Mucosa of rectum (tissue), 2 donors: ENCODE data around the gene CD74.

ENCODE experiments used
- H3K27ac ChIP-seq, 2 donors: one replicate each; pipeline ENCODE4 v1.7.0; 2013; ENCODE audit warnings: inconsistent platforms in 2 of 2, low read depth in 2 of 2, low read length in 2 of 2
- H3K27me3 ChIP-seq, 2 donors: one replicate each; pipeline ENCODE4 v1.7.0; 2013; ENCODE audit warnings: low read length in 2 of 2; ENCODE audit not compliant: control insufficient read depth in 2 of 2, insufficient read depth in 2 of 2
- H3K36me3 ChIP-seq, 2 donors: one replicate each; pipeline ENCODE4 v1.7.0; 2013; ENCODE audit warnings: low read length in 2 of 2; ENCODE audit not compliant: control insufficient read depth in 2 of 2, insufficient read depth in 2 of 2
- H3K4me1 ChIP-seq, 2 donors: one replicate each; pipeline ENCODE4 v1.7.0; 2013; ENCODE audit warnings: low read length in 2 of 2, mild to moderate bottlenecking in 1 of 2; ENCODE audit not compliant: control insufficient read depth in 2 of 2, insufficient read depth in 2 of 2
- H3K4me3 ChIP-seq, 2 donors: one replicate each; pipeline ENCODE4 v1.7.0; 2013; ENCODE audit warnings: low read length in 2 of 2
- H3K9ac ChIP-seq, 2 donors: one replicate each; pipeline ENCODE4 v1.7.0; 2013; ENCODE audit warnings: low read length in 2 of 2, low read depth in 1 of 2, mild to moderate bottlenecking in 1 of 2
- H3K9me3 ChIP-seq, 2 donors: one replicate each; pipeline ENCODE4 v1.7.0; 2013; ENCODE audit warnings: low read length in 2 of 2; ENCODE audit not compliant: control insufficient read depth in 2 of 2
- donor health status: healthy.
- donor health status: Normal muscosa, but diverticular disease.

Gene CD74

DNA sequence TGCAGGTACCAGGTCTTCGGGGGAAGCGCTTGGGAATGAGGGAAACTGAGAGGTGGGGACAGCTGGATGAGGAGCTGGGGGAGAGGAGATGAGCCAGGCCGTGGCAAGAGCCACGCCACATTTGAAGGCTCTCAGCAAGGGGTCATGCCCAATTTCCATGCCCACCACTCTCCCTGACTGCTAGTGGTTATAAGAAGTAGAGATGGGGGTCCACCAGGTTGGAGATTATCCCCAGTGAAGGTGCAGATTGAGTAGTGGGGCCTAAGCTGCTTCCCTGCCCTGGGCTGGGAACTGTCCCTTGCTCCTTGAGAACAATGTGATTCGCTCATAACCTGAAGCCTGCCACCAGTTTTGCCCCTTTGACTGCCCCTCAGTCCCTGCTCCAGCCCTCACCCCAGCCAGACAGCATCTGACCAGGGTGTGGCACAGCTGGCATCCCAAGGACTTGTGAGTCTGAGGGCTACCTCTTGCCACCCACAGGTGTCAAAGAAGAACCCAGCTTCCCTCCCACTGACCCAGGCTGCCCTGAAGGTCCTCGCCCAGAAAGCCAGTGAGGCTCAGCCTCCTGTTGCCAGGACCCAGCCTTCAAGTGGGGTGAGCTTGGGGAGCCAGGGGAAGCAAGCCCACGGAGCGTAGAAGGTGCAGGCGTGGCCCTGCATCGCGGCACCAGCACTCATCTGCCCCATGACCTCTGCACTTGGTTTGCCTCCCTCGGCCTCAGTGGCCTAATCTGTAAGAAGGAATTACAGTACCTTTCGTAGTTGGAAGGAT is 21.5 kb downstream of the CD74 start:
- H3K27me3 ChIP-seq = no peaks in the 10 kb centered on the region
- H3K27ac ChIP-seq = no peak overlapping the region
- no peak overlapping the region for H3K4me3 ChIP-seq
- peaks cover 63 to 79% of the 10 kb centered on the region in 2 donors for H3K36me3 ChIP-seq
- no peaks in the 10 kb centered on the region for H3K4me1 ChIP-seq
- H3K9me3 ChIP-seq = no peaks in the 10 kb centered on the region
- no peak overlapping the region for H3K9ac ChIP-seq

- Histone ChIP-seq H3K9ac (no peak overlapping the region), H3K9me3 (no peaks in the 10 kb centered on the region), H3K4me3 (no peak overlapping the region), H3K36me3 (peaks cover 58 to 81% of the 10 kb centered on the region in 2 donors), H3K4me1 (no peaks in the 10 kb centered on the region), H3K27ac (no peak overlapping the region), H3K27me3 (no peaks in the 10 kb centered on the region)
Observed at GRCh38 chr5:150389531-150390266, 23.0 kb downstream of the CD74 start.

DNA sequence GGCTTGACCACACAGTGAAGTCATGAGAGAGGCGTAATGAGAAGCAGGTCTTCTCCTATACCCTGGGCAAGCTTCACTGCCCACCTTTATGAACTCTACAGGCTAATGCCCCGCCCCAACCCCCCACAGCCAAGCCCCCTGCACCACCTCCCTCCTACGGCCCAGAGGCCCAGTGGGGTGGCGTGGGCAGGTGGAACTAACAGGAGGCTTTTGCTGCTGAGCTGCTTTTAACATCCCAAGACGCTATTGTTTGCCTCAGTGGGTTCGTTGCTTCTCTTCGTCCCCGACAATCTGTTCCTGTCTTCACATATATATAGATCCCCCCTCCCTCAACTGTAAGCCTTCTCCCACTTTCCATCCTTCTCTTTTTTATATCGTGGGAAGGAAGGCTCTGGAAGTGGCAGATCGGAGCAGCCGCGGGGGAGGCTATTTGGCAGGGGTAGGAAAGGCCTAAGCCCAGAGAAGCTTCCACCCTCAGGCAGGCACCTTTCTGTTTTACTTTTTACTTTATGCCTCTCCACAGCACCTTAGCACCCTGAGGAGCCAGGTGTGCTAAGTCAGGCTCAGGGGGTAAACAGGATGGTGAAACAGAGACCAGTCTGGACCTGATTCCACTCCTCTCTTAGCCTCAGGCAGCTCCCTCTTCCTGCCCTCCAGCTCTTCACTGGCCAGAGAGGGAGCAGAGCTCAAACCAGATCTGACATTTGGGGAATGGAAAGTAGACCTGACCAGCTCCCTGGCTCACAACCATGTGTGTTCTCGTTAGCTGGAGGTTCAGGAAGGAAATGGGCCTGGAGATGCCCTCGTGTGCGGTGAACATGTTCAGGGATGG is 26.5 kb downstream of the CD74 start:
- H3K9ac ChIP-seq = no peak overlapping the region
- H3K36me3 ChIP-seq = peaks cover 61 to 81% of the 10 kb centered on the region in 2 donors
- no peak overlapping the region for H3K27ac ChIP-seq

GRCh38 chr5:150384701-150385100 is 28.0 kb downstream of the CD74 start:
- Histone ChIP-seq H3K4me1 (no peaks in the 10 kb centered on the region), H3K9ac (no peak overlapping the region), H3K4me3 (no peak overlapping the region), H3K27ac (no peak overlapping the region), H3K36me3 (peaks cover 62 to 80% of the 10 kb centered on the region in 2 donors), H3K9me3 (no peaks in the 10 kb centered on the region), H3K27me3 (no peaks in the 10 kb centered on the region)

More for the DNA sequence above, 26.5 kb downstream of the CD74 start:
- Histone ChIP-seq H3K27me3 (no peaks in the 10 kb centered on the region), H3K4me3 (no peak overlapping the region), H3K4me1 (no peaks in the 10 kb centered on the region), H3K9me3 (no peaks in the 10 kb centered on the region)

GRCh38 chr5:150377964-150378694 is 34.6 kb downstream of the CD74 start:
- H3K36me3 ChIP-seq = peaks cover 82 to 90% of the 10 kb centered on the region in 2 donors
- no peak overlapping the region for H3K9ac ChIP-seq
- no peaks in the 10 kb centered on the region for H3K9me3 ChIP-seq
- no peak overlapping the region for H3K4me3 ChIP-seq
- H3K27me3 ChIP-seq = no peaks in the 10 kb centered on the region
- no peaks in the 10 kb centered on the region for H3K4me1 ChIP-seq
- no peak overlapping the region for H3K27ac ChIP-seq

DNA sequence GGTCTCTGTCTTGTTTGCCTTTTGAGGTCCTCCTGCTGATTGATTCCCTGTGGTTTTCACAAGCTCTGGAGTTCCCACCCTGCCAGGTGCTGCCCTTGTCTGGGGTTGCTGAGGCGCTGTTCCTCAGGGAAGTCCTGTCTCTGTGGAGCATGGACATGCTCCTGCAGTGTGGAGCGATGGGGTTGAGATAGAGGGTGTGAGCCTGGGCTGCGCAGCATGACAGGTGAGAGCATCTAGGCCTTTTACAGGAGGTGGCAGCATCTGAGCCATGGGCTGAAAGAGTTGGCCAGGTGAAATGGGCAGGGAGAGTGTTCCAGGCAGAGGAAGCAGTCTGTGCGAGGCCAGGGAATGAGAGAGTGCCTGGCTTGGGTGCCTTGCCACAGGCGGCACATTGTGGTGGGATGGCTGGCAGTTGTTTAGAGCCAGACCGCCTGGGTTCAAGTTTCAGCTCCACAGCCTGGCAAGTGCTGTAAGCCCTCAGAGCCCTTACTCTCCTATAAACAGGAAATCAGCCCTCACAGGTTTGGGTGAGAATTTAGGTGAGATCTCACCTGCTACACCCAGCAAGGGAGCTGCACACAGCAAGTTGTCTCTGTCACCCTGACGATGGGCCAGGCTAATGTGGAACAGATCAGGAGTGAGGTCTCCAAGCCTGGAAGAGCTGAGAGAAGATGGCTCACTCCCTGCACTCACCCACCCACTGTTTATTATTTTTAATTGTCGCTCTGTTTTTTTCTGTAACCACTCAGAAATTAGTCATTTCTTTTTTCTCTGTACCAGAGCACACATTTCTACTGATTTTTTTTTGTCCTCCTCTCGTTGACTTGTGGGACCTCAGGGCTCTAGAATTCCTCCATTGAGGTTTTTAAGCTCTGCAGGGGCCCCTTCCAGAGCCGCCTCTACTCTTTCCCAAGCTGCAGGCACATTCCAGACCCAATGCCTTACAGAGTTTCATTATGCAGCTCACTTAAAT is 35.6 kb downstream of the CD74 start:
- no peak overlapping the region for H3K9ac ChIP-seq
- no peak overlapping the region for H3K4me3 ChIP-seq
- no peaks in the 10 kb centered on the region for H3K9me3 ChIP-seq
- no peaks in the 10 kb centered on the region for H3K27me3 ChIP-seq
- peaks cover 81 to 90% of the 10 kb centered on the region in 2 donors for H3K36me3 ChIP-seq
- no peak overlapping the region for H3K27ac ChIP-seq
- no peaks in the 10 kb centered on the region for H3K4me1 ChIP-seq

DNA sequence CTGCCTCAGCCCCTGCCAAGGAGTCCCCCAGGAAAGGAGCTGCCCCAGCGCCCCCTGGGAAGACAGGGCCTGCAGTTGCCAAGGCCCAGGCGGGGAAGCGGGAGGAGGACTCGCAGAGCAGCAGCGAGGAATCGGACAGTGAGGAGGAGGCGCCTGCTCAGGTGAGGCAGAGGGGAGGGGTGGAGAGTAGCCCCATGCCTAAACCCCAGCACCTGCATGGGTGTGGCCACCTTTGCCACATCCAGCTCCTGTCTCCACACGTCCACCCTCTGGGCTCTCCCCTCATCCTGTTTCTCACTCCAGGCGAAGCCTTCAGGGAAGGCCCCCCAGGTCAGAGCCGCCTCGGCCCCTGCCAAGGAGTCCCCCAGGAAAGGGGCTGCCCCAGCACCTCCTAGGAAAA is 38.1 kb downstream of the CD74 start:
- Histone ChIP-seq H3K36me3 (peaks cover 75 to 91% of the 10 kb centered on the region in 2 donors), H3K4me1 (no peaks in the 10 kb centered on the region), H3K27me3 (no peaks in the 10 kb centered on the region), H3K27ac (no peak overlapping the region), H3K9me3 (no peaks in the 10 kb centered on the region), H3K4me3 (no peak overlapping the region), H3K9ac (no peak overlapping the region)

DNA sequence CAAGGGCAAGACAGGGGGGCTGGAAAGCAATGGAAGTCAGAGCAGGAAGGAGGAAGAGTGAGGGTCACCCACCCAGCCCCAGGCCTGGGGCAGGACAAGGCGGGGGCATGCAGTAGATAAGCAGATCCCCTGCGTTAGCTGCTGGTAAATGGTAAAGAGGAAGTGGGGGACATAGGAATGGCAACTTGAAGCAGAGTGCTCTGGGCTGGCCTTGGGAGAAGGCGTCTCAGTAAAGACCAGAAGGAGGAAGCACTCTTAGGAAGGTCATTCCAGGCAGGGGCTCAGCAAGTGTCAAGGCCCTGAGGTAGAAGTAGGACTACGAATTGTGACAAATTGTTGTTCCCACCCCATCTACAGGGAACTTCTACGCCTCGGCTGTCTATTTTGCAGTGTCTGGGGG is 40.1 kb downstream of the CD74 start:
- Histone ChIP-seq H3K4me3 (no peak overlapping the region), H3K27ac (no peak overlapping the region), H3K4me1 (no peaks in the 10 kb centered on the region), H3K9ac (no peak overlapping the region), H3K27me3 (no peaks in the 10 kb centered on the region), H3K36me3 (peaks cover 77 to 91% of the 10 kb centered on the region in 2 donors), H3K9me3 (no peaks in the 10 kb centered on the region)

DNA sequence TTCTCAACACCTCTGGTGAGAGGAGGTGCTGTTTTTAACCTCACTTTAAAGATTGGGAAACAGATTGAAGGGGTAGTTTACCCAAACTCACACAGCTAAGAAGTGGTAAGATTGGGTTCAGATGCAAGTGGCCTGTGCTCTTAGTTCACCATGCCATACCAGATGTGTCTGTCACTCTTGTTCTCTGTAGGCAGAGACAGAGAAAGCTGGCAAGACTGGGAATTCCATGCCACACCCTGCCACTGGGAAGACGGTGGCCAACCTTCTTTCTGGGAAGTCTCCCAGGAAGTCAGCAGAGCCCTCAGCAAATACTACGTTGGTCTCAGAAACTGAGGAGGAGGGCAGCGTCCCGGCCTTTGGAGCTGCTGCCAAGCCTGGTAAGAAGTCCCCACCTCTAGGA is 44.2 kb downstream of the CD74 start:
- peaks cover 62 to 72% of the 10 kb centered on the region in 2 donors for H3K36me3 ChIP-seq
- H3K9me3 ChIP-seq = no peaks in the 10 kb centered on the region
- no peaks in the 10 kb centered on the region for H3K4me1 ChIP-seq
- H3K27ac ChIP-seq = no peak overlapping the region
- H3K4me3 ChIP-seq = no peak overlapping the region
- no peaks in the 10 kb centered on the region for H3K27me3 ChIP-seq
- no peak overlapping the region for H3K9ac ChIP-seq
